ENCODE measurements around the gene ACTRT2.

- TF ChIP-seq, protein P1, sequence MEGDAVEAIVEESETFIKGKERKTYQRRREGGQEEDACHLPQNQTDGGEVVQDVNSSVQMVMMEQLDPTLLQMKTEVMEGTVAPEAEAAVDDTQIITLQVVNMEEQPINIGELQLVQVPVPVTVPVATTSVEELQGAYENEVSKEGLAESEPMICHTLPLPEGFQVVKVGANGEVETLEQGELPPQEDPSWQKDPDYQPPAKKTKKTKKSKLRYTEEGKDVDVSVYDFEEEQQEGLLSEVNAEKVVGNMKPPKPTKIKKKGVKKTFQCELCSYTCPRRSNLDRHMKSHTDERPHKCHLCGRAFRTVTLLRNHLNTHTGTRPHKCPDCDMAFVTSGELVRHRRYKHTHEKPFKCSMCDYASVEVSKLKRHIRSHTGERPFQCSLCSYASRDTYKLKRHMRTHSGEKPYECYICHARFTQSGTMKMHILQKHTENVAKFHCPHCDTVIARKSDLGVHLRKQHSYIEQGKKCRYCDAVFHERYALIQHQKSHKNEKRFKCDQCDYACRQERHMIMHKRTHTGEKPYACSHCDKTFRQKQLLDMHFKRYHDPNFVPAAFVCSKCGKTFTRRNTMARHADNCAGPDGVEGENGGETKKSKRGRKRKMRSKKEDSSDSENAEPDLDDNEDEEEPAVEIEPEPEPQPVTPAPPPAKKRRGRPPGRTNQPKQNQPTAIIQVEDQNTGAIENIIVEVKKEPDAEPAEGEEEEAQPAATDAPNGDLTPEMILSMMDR (IDR thresholded peaks at IDR 0.05) = no peak
- TF ChIP-seq EP300 (IDR thresholded peaks at IDR 0.05) (no peak), POLR2A (IDR thresholded peaks at IDR 0.05) (no peak)
Observed at GRCh38 chr1:3031401-3032221, 10.3 kb downstream of the ACTRT2 start.
